Astrocyte (in vitro differentiated cells and primary cell): Measurements from ENCODE around the gene DNAH5. TPM values are rescaled to one million over a fixed set of nuclear protein-coding genes. Genes with fewer than 3 reads are reported as not detected.

ENCODE experiments used
- DNase-seq: peaks from one replicate; pipeline ENCODE4 v3.0.0-alpha.2; 2010; ENCODE audit warnings: low read depth
- FAIRE-seq: peaks from 2 replicates; lab custom pipeline; 2011; peaks lifted over from hg19 to GRCh38; lab: Jason Lieb, UNC
- H2AFZ ChIP-seq: 2 replicates; pipeline ENCODE4 v1.6.0; 2012; ENCODE audit warnings: low read depth, low read length, inconsistent platforms
- H3K27ac ChIP-seq: 2 replicates; pipeline ENCODE4 v1.5.1; 2011; ENCODE audit warnings: low read depth, low read length, inconsistent platforms
- H3K27me3 ChIP-seq: 2 replicates; pipeline ENCODE4 v1.6.0; 2011; ENCODE audit warnings: low read length, inconsistent platforms; ENCODE audit not compliant: insufficient read depth
- H3K36me3 ChIP-seq: 2 replicates; pipeline ENCODE4 v1.5.1; 2011; ENCODE audit warnings: low read length, inconsistent platforms; ENCODE audit not compliant: insufficient read depth
- H3K4me1 ChIP-seq: 2 replicates; pipeline ENCODE4 v1.5.1; 2011; ENCODE audit warnings: low read length, inconsistent platforms; ENCODE audit not compliant: insufficient read depth
- H3K4me2 ChIP-seq: 2 replicates; pipeline ENCODE4 v1.6.0; 2012; ENCODE audit warnings: low read length, inconsistent platforms
- H3K4me3 ChIP-seq: 2 replicates; pipeline ENCODE4 v1.5.1; 2011; ENCODE audit warnings: low read depth, mild to moderate bottlenecking, low read length, inconsistent platforms; ENCODE audit not compliant: insufficient read depth
- H3K79me2 ChIP-seq: 2 replicates; pipeline ENCODE4 v1.6.0; 2012; ENCODE audit warnings: mild to moderate bottlenecking, low read length, inconsistent platforms; ENCODE audit not compliant: insufficient read depth
- H3K9ac ChIP-seq: 2 replicates; pipeline ENCODE4 v1.6.0; 2012; ENCODE audit warnings: mild to moderate bottlenecking, low read length, inconsistent platforms
- H3K9me3 ChIP-seq: 2 replicates; pipeline ENCODE4 v1.5.1; 2012; ENCODE audit warnings: low read depth, mild to moderate bottlenecking, low read length, inconsistent platforms; ENCODE audit not compliant: insufficient read depth
- H4K20me1 ChIP-seq: 2 replicates; pipeline ENCODE4 v1.6.0; 2012; ENCODE audit warnings: low read length, inconsistent platforms; ENCODE audit not compliant: insufficient read depth
- H3K27ac Mint-ChIP-seq: one replicate; pipeline ENCODE4 v1.8.0; 2021; ENCODE audit warnings: mild to moderate bottlenecking, mixed read lengths; ENCODE audit not compliant: unreplicated experiment
- H3K27me3 Mint-ChIP-seq: one replicate; pipeline ENCODE4 v1.8.0; 2021; ENCODE audit warnings: low read depth, mixed read lengths; ENCODE audit not compliant: unreplicated experiment
- H3K36me3 Mint-ChIP-seq: one replicate; pipeline ENCODE4 v1.8.0; 2021; ENCODE audit warnings: low read depth, mixed read lengths; ENCODE audit not compliant: unreplicated experiment
- H3K4me1 Mint-ChIP-seq: one replicate; pipeline ENCODE4 v1.8.0; 2021; ENCODE audit warnings: low read depth, mixed read lengths; ENCODE audit not compliant: unreplicated experiment
- H3K4me3 Mint-ChIP-seq: one replicate; pipeline ENCODE4 v1.8.0; 2021; ENCODE audit warnings: mild to moderate bottlenecking, moderate library complexity, mixed read lengths; ENCODE audit not compliant: unreplicated experiment
- H3K9me3 Mint-ChIP-seq: one replicate; pipeline ENCODE4 v1.8.0; 2021; ENCODE audit warnings: mild to moderate bottlenecking, mixed read lengths; ENCODE audit not compliant: unreplicated experiment
- EZH2 ChIP-seq: IDR thresholded peaks from 2 replicates; pipeline ENCODE4 v1.6.1; 2012; ENCODE audit warnings: mild to moderate bottlenecking, low read length, inconsistent platforms; ENCODE audit not compliant: insufficient read depth
- total RNA-seq: library from RNA; stranded (reverse); gene quantifications from 2 replicates; pipeline ENCODE4 v1.2.1, GENCODE V29; 2021
- TF ChIP-seq, protein P1 (sequence below): IDR thresholded peaks from 2 replicates; pipeline ENCODE4 v1.5.1; 2011; ENCODE audit warnings: low read depth, mild to moderate bottlenecking, inconsistent platforms, low read length, moderate library complexity; ENCODE audit not compliant: insufficient read depth

The DNAH5 gene
- total RNA-seq, 1 donor from 2014 or later, result 3.4 TPM

DNA sequence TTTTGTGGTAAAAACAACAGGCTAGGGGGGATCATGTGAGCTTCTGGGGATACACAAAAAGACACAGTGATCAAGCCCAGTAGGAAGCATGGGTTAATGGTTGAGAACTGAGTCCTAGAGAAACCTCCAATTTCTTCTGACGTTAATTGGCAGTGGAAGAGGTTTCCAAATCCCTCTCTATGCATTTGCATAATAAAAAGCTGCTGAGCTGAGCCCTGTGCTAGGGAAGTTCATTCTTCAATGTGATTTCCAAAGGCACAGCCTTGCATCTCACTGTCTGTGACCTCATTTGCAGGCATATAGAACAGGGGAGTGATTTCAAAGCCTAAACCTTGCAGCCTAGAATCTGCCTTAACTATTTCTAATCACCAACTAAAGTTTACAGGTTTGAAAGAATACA is 812 bp downstream of the DNAH5 start:
- no peaks in the 10 kb centered on the region for H3K79me2 ChIP-seq
- TF ChIP-seq EZH2, result no peak
- TF ChIP-seq, protein P1, sequence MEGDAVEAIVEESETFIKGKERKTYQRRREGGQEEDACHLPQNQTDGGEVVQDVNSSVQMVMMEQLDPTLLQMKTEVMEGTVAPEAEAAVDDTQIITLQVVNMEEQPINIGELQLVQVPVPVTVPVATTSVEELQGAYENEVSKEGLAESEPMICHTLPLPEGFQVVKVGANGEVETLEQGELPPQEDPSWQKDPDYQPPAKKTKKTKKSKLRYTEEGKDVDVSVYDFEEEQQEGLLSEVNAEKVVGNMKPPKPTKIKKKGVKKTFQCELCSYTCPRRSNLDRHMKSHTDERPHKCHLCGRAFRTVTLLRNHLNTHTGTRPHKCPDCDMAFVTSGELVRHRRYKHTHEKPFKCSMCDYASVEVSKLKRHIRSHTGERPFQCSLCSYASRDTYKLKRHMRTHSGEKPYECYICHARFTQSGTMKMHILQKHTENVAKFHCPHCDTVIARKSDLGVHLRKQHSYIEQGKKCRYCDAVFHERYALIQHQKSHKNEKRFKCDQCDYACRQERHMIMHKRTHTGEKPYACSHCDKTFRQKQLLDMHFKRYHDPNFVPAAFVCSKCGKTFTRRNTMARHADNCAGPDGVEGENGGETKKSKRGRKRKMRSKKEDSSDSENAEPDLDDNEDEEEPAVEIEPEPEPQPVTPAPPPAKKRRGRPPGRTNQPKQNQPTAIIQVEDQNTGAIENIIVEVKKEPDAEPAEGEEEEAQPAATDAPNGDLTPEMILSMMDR, result no peak
- no peak overlapping the region for H3K9ac ChIP-seq
- no peaks in the 10 kb centered on the region for H3K9me3 Mint-ChIP-seq
- no peak overlapping the region for H3K4me3 ChIP-seq
- H3K27me3 Mint-ChIP-seq, result no peaks in the 10 kb centered on the region
- no peaks in the 10 kb centered on the region for H3K9me3 ChIP-seq
- H3K27ac ChIP-seq, result no peak overlapping the region
- peaks cover 2% of the 10 kb centered on the region for H3K36me3 Mint-ChIP-seq
- H3K27ac Mint-ChIP-seq, result no peak overlapping the region
- no peak overlapping the region for H3K4me2 ChIP-seq
- H3K4me1 Mint-ChIP-seq, result peaks cover 7% of the 10 kb centered on the region
- DNase-seq (no peak), FAIRE-seq (no peak)
- H3K4me3 Mint-ChIP-seq, result no peak overlapping the region
- H2AFZ ChIP-seq, result no peak overlapping the region
- no peaks in the 10 kb centered on the region for H3K4me1 ChIP-seq
- H3K36me3 ChIP-seq, result no peaks in the 10 kb centered on the region
- H3K27me3 ChIP-seq, result no peaks in the 10 kb centered on the region
- no peaks in the 10 kb centered on the region for H4K20me1 ChIP-seq

DNA sequence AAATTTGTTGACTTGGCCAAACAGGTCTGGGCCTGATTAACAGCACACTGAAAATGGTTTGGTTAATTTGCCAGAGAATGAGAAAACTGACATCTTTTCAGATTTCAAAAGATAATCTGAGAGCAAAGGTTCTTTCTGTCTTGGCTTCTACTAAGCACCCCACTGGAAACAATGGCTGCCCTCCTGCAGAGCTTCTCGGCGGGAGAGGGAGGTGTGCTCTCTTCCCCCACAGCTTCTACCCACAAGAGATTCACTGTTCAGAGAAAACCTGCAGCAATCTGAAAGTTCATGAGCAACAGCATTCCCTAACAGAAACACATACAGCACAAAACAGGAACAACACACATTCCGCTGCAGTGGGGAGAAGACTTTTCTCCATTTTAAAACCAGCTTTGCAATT is 3.0 kb downstream of the DNAH5 start:
- no peak overlapping the region for H2AFZ ChIP-seq
- H3K9me3 ChIP-seq, result no peaks in the 10 kb centered on the region
- no peak overlapping the region for H3K27ac ChIP-seq
- no peak overlapping the region for H3K4me3 ChIP-seq
- no peaks in the 10 kb centered on the region for H3K4me1 ChIP-seq
- peaks cover 7% of the 10 kb centered on the region for H3K4me1 Mint-ChIP-seq
- H4K20me1 ChIP-seq, result no peaks in the 10 kb centered on the region
- H3K27me3 Mint-ChIP-seq, result no peaks in the 10 kb centered on the region
- DNase-seq (no peak), FAIRE-seq (no peak)
- H3K27me3 ChIP-seq, result peaks cover 3% of the 10 kb centered on the region
- no peaks in the 10 kb centered on the region for H3K79me2 ChIP-seq
- no peaks in the 10 kb centered on the region for H3K36me3 ChIP-seq
- no peak overlapping the region for H3K4me2 ChIP-seq
- H3K4me3 Mint-ChIP-seq, result no peak overlapping the region
- peaks cover 2% of the 10 kb centered on the region for H3K36me3 Mint-ChIP-seq
- H3K27ac Mint-ChIP-seq, result no peak overlapping the region
- H3K9me3 Mint-ChIP-seq, result no peaks in the 10 kb centered on the region
- no peak overlapping the region for H3K9ac ChIP-seq
- TF ChIP-seq, protein P1, result no peak
- no peak for TF ChIP-seq EZH2

DNA sequence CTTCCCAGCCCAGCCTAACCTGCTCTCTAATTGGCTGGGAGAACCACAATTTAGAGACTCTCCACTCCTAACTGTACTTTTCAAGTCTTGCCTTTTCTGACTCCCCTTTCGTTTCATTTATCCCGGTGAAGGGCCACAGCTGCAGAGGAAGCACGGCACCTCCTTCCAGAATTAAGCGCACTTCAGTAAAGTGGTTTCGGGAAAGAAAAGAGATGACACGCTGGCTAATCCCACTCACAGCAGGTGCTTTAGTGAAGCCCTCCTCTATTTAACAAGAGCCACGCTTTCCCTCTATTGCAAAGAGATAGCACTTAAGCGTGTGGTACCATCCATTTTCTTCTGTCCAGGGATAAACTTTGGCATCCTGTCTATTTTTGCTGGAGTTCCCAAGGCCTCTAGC is 4.8 kb downstream of the DNAH5 start:
- H3K4me1 Mint-ChIP-seq, result peaks cover 7% of the 10 kb centered on the region
- H3K36me3 Mint-ChIP-seq, result peaks cover 2% of the 10 kb centered on the region
- H3K4me3 Mint-ChIP-seq, result no peak overlapping the region
- Histone ChIP-seq H3K27me3 (peaks cover 3% of the 10 kb centered on the region), H3K4me2 (no peak overlapping the region), H2AFZ (no peak overlapping the region), H3K4me3 (no peak overlapping the region), H3K9me3 (no peaks in the 10 kb centered on the region), H3K9ac (no peak overlapping the region), H4K20me1 (no peaks in the 10 kb centered on the region), H3K79me2 (no peaks in the 10 kb centered on the region), H3K4me1 (no peaks in the 10 kb centered on the region), H3K36me3 (no peaks in the 10 kb centered on the region), H3K27ac (no peak overlapping the region)
- no peak for TF ChIP-seq EZH2
- TF ChIP-seq, protein P1, result no peak
- DNase-seq (no peak), FAIRE-seq (no peak)
- H3K27me3 Mint-ChIP-seq, result no peaks in the 10 kb centered on the region
- H3K27ac Mint-ChIP-seq, result no peak overlapping the region
- no peaks in the 10 kb centered on the region for H3K9me3 Mint-ChIP-seq
